ENCODE data around the gene KRT7.

KRT7 gene

DNA sequence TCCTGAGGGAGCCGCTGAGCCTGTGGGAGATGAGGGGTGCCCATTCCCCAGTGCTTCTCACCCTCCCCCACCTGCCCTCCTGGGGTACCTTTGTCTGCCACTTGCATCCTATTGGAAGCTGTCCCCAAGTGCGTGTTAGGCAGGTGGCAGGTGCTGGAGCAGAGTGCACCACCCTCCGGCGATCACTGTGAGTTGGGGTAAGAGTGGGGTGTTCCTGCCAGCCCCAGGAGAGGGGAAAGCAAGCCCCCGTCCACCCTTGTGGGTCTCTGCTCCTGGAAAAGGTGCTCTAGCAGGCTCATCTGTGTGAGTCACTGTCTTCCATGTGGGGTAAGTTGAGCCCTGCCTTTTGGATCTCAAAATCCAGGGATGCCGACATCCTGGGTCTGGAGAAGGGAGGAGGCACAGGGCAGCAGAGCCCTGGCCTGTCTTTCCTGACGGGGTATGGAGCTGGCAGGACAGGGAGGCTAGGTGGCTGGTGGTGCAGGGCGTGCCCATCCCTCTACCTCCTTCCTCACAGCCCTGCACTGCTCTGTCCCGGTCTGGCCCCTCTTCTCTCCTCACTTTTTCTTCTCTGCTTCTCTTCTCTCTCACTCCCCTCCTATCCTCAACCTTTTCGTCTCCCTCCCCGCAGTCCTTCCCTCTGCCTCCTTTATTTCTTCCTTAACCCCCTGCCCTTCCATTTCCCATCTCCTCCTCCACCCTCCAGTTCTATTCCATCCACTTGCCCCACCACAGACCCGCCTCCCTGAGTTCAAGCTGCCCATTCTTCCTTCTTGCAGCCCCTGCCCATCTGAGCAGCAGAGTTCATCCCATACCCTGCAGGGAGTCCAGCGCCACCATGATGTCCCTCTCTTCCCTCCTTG lies 20.1 kb upstream of the KRT7 start:
- no peak for DNase-seq (ENCODE audit: low read depth, low spot score)
- H3K4me3 ChIP-seq (ENCODE audit: low read length), result no peak overlapping the region
- 100% methylated on average over 2 of the region's 13 CpGs for WGBS (ENCODE audit: insufficient coverage, insufficient read length)
- H3K9me3 ChIP-seq (ENCODE audit: control insufficient read depth, insufficient read depth, low read length), result no peaks in the 10 kb centered on the region
- no peaks in the 10 kb centered on the region for H3K36me3 ChIP-seq (ENCODE audit: control insufficient read depth, insufficient read depth, low read length)
- no peaks in the 10 kb centered on the region for H3K4me1 ChIP-seq (ENCODE audit: control insufficient read depth, insufficient read depth, low read length)
- H3K27ac ChIP-seq (ENCODE audit: low read length), result no peak overlapping the region
- no peaks in the 10 kb centered on the region for H3K27me3 ChIP-seq (ENCODE audit: control insufficient read depth, insufficient read depth, low read length)

DNA sequence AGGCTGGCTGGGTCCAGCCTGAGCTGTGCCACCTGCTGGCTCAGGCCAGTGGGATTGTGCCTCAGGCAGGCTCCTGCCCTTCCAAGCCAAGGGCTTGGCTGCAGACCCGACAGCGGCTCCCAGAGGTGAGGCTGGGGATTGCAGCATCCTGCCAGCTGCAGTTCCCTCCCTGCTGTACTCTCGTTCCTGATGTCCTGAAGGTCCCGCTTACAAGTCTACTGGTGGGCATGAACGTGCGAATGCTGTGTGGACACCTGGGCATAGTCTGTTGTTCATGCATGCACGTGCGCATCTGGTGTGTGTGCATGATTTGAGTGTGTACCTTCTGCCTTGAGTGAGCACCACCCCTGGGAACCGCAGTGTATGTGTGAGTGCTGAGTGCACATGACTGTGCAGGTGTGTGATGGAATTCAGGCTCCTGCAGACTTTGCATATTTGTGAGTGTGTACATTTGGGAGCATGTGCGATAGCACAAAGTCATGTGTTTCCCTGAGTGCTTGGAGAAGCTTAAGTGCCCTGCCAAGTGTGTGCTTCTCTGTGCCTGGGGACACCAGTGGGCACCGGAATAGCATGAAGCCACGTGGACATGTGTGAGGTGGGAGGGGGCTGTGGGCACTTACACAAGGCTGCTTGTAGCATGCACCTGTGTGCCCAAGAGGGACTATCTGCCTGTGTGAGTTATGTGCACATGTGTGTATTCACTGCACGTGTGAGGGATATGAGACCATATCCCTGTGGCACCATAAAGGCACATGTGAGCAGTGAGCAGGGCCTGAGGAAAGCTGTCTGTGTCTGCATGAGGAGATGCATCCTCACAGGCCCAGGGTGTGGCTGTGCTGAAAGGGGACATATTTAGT lies 19.3 kb upstream of the KRT7 start:
- Histone ChIP-seq H3K9me3 (ENCODE audit: control insufficient read depth, insufficient read depth, low read length) (no peaks in the 10 kb centered on the region), H3K4me1 (ENCODE audit: control insufficient read depth, insufficient read depth, low read length) (no peaks in the 10 kb centered on the region), H3K4me3 (ENCODE audit: low read length) (no peak overlapping the region), H3K36me3 (ENCODE audit: control insufficient read depth, insufficient read depth, low read length) (no peaks in the 10 kb centered on the region), H3K27ac (ENCODE audit: low read length) (no peak overlapping the region), H3K27me3 (ENCODE audit: control insufficient read depth, insufficient read depth, low read length) (no peaks in the 10 kb centered on the region)
- WGBS (ENCODE audit: insufficient coverage, insufficient read length), result no CpG with 5 or more reads among the region's 13 CpGs
- peak; percentile 60 for DNase-seq (ENCODE audit: low read depth, low spot score)

GRCh38 chr12:52214421-52214802 lies 18.6 kb upstream of the KRT7 start:
- whole genome bisulfite sequencing (ENCODE audit: insufficient coverage, insufficient read length), result no CpG with 5 or more reads among the region's 3 CpGs
- no peak for DNase-seq (ENCODE audit: low read depth, low spot score)
- no peak overlapping the region for H3K27ac ChIP-seq (ENCODE audit: low read length)

DNA sequence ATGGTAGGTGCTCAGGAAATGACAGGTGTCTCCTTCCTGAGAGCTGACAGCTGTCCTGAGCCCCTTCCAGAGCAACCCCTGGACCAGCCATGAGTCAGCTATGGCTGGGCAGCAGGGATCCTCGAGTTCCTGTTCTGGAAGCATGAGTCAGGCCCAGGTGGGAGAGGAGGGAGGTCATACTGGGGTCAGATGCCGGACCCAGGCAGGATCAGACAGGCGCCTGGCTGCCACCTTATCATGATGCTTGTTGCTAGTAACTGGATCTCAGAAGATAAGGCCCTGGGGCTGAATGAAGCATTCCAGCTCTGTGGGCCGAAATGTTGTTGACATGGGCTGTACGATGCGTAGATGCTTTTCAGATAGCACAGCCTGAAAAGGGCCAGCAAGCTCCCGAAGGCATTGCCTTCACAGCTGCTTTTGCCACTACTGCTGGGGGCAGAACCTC lies 17.4 kb upstream of the KRT7 start:
- Histone ChIP-seq H3K9me3 (ENCODE audit: control insufficient read depth, insufficient read depth, low read length) (no peaks in the 10 kb centered on the region), H3K36me3 (ENCODE audit: control insufficient read depth, insufficient read depth, low read length) (no peaks in the 10 kb centered on the region), H3K27ac (ENCODE audit: low read length) (no peak overlapping the region), H3K4me3 (ENCODE audit: low read length) (no peak overlapping the region), H3K4me1 (ENCODE audit: control insufficient read depth, insufficient read depth, low read length) (no peaks in the 10 kb centered on the region), H3K27me3 (ENCODE audit: control insufficient read depth, insufficient read depth, low read length) (no peaks in the 10 kb centered on the region)
- no CpG with 5 or more reads among the region's 7 CpGs for WGBS (ENCODE audit: insufficient coverage, insufficient read length)
- no peak for DNase-seq (ENCODE audit: low read depth, low spot score)

More at GRCh38 chr12:52214421-52214802, 18.6 kb upstream of the KRT7 start:
- no peaks in the 10 kb centered on the region for H3K36me3 ChIP-seq (ENCODE audit: control insufficient read depth, insufficient read depth, low read length)
- H3K4me3 ChIP-seq (ENCODE audit: low read length), result no peak overlapping the region
- H3K9me3 ChIP-seq (ENCODE audit: control insufficient read depth, insufficient read depth, low read length), result no peaks in the 10 kb centered on the region
- no peaks in the 10 kb centered on the region for H3K27me3 ChIP-seq (ENCODE audit: control insufficient read depth, insufficient read depth, low read length)
- H3K4me1 ChIP-seq (ENCODE audit: control insufficient read depth, insufficient read depth, low read length), result no peaks in the 10 kb centered on the region

GRCh38 chr12:52216100-52216499 lies 16.9 kb upstream of the KRT7 start:
- Histone ChIP-seq H3K36me3 (ENCODE audit: control insufficient read depth, insufficient read depth, low read length) (no peaks in the 10 kb centered on the region), H3K4me3 (ENCODE audit: low read length) (no peak overlapping the region), H3K27ac (ENCODE audit: low read length) (no peak overlapping the region), H3K4me1 (ENCODE audit: control insufficient read depth, insufficient read depth, low read length) (no peaks in the 10 kb centered on the region), H3K27me3 (ENCODE audit: control insufficient read depth, insufficient read depth, low read length) (no peaks in the 10 kb centered on the region), H3K9me3 (ENCODE audit: control insufficient read depth, insufficient read depth, low read length) (no peaks in the 10 kb centered on the region)
- no peak for DNase-seq (ENCODE audit: low read depth, low spot score)
- no CpG with 5 or more reads among the region's 4 CpGs for WGBS (ENCODE audit: insufficient coverage, insufficient read length)

GRCh38 chr12:52216807-52217206 lies 16.2 kb upstream of the KRT7 start:
- Histone ChIP-seq H3K27me3 (ENCODE audit: control insufficient read depth, insufficient read depth, low read length) (no peaks in the 10 kb centered on the region), H3K9me3 (ENCODE audit: control insufficient read depth, insufficient read depth, low read length) (no peaks in the 10 kb centered on the region)
- no CpG with 5 or more reads among the region's 1 CpG for WGBS (ENCODE audit: insufficient coverage, insufficient read length)

DNA sequence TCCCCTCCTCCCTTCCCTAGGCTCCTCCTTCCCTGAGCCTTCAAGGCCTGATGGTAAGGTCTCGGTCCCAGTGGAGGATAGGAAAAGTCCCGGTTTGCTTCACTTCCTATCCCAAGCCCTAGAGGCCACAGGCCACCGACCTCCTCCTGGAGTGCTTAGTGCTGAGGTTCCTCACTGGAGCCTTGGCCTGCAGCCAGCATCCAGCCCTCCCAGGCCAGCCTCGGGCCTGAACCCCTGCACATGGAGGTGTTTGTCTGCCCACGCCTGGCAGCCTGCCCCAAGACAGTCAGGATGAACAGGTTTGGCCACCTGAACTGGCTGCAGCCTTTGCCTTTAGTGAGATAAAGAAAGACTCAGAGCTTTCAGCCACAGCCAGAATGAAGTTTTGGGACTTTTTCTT lies 15.8 kb upstream of the KRT7 start:
- H3K27ac ChIP-seq (ENCODE audit: low read length), result no peak overlapping the region
- no CpG with 5 or more reads among the region's 5 CpGs for WGBS (ENCODE audit: insufficient coverage, insufficient read length)
- H3K36me3 ChIP-seq (ENCODE audit: control insufficient read depth, insufficient read depth, low read length), result no peaks in the 10 kb centered on the region
- H3K4me1 ChIP-seq (ENCODE audit: control insufficient read depth, insufficient read depth, low read length), result no peaks in the 10 kb centered on the region
- no peak overlapping the region for H3K4me3 ChIP-seq (ENCODE audit: low read length)
- H3K9me3 ChIP-seq (ENCODE audit: control insufficient read depth, insufficient read depth, low read length), result no peaks in the 10 kb centered on the region
- DNase-seq (ENCODE audit: low read depth, low spot score), result no peak
- H3K27me3 ChIP-seq (ENCODE audit: control insufficient read depth, insufficient read depth, low read length), result no peaks in the 10 kb centered on the region

More at GRCh38 chr12:52216807-52217206, 16.2 kb upstream of the KRT7 start:
- Histone ChIP-seq H3K4me1 (ENCODE audit: control insufficient read depth, insufficient read depth, low read length) (no peaks in the 10 kb centered on the region), H3K36me3 (ENCODE audit: control insufficient read depth, insufficient read depth, low read length) (no peaks in the 10 kb centered on the region), H3K4me3 (ENCODE audit: low read length) (no peak overlapping the region), H3K27ac (ENCODE audit: low read length) (no peak overlapping the region)
- DNase-seq (ENCODE audit: low read depth, low spot score), result no peak

DNA sequence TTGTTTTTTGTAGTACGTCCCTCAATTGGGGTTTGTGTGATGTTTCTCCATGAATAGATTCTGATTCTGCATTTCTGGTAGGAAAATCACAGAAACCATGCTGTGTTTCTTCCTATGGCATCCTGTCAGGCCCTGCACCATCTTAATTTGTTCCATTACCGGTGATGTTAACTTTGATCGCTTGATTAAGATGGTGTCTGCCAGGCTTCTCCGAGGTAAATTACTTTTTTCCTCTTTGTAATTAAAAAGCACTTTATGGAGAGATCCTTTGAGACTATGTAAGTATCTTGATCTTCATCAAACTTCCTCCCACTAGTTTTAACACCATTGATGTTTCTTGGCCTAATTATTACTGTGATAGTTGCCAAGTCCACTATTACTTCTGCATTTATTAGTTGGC lies 15.0 kb upstream of the KRT7 start:
- DNase-seq (ENCODE audit: low read depth, low spot score), result no peak
- H3K4me3 ChIP-seq (ENCODE audit: low read length), result no peak overlapping the region
- no peak overlapping the region for H3K27ac ChIP-seq (ENCODE audit: low read length)
- H3K9me3 ChIP-seq (ENCODE audit: control insufficient read depth, insufficient read depth, low read length), result no peaks in the 10 kb centered on the region
- no peaks in the 10 kb centered on the region for H3K36me3 ChIP-seq (ENCODE audit: control insufficient read depth, insufficient read depth, low read length)
- no CpG with 5 or more reads among the region's 4 CpGs for WGBS (ENCODE audit: insufficient coverage, insufficient read length)
- no peaks in the 10 kb centered on the region for H3K4me1 ChIP-seq (ENCODE audit: control insufficient read depth, insufficient read depth, low read length)
- no peaks in the 10 kb centered on the region for H3K27me3 ChIP-seq (ENCODE audit: control insufficient read depth, insufficient read depth, low read length)

DNA sequence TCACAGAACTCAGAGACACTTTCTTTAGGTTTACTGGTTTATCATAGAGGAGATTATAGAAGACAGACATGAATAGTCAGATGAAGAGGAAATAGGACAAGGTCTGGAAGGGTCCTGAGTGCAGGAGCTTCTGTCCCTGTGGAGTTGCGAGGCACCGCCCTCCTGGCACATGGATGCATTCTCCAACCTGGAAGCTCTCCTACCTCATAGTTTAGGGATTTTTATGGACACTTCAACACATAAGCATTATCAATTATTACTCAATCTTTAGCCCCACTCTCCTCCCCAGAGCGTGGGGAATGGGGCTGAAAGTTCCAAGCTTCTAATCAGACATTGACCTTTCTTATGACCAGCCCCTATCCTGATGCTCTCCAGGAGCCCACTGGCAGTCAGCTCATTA lies 12.6 kb upstream of the KRT7 start:
- no peak overlapping the region for H3K4me3 ChIP-seq (ENCODE audit: low read length)
- H3K27me3 ChIP-seq (ENCODE audit: control insufficient read depth, insufficient read depth, low read length), result no peaks in the 10 kb centered on the region
- H3K36me3 ChIP-seq (ENCODE audit: control insufficient read depth, insufficient read depth, low read length), result no peaks in the 10 kb centered on the region
- no peak for DNase-seq (ENCODE audit: low read depth, low spot score)
- no CpG with 5 or more reads among the region's 3 CpGs for WGBS (ENCODE audit: insufficient coverage, insufficient read length)
- H3K27ac ChIP-seq (ENCODE audit: low read length), result no peak overlapping the region
- H3K9me3 ChIP-seq (ENCODE audit: control insufficient read depth, insufficient read depth, low read length), result no peaks in the 10 kb centered on the region
- no peaks in the 10 kb centered on the region for H3K4me1 ChIP-seq (ENCODE audit: control insufficient read depth, insufficient read depth, low read length)

DNA sequence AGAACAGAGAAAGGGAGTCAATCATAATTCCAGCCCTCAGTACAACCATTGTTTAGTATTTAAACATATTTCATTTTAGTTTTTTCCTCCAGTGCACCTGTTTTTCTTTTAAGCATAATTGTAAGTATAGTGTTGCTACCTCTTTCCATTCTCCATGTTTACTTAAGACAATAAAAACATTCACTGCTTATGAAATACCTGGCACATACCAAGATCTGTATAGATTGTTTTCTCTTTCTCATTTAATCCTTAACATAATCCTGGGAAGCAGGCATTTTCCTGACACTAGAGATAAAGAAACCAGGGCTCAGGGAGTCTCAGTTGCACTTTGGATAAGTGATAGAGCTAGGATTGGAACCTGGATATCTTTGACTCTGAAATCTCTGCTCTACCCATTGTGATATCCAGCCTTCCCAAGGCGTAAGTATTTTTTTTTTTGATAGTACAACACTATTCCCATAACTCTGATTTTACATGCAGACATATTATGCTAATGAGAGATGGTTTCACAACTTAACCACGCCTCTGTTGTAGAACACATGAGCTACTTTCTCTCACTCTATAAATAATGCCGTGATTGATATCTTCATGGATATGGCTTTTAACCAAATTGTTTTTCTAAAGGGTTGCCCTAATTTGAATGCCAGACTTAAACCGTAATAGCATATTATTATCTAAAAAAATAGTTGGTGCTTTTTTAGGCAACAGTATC lies 11.8 kb upstream of the KRT7 start:
- WGBS (ENCODE audit: insufficient coverage, insufficient read length), result no CpG with 5 or more reads among the region's 4 CpGs
- no peaks in the 10 kb centered on the region for H3K4me1 ChIP-seq (ENCODE audit: control insufficient read depth, insufficient read depth, low read length)

More for the DNA sequence above, 11.8 kb upstream of the KRT7 start:
- H3K27me3 ChIP-seq (ENCODE audit: control insufficient read depth, insufficient read depth, low read length), result no peaks in the 10 kb centered on the region
- H3K27ac ChIP-seq (ENCODE audit: low read length), result no peak overlapping the region
- H3K9me3 ChIP-seq (ENCODE audit: control insufficient read depth, insufficient read depth, low read length), result no peaks in the 10 kb centered on the region
- DNase-seq (ENCODE audit: low read depth, low spot score), result no peak
- H3K36me3 ChIP-seq (ENCODE audit: control insufficient read depth, insufficient read depth, low read length), result no peaks in the 10 kb centered on the region
- no peak overlapping the region for H3K4me3 ChIP-seq (ENCODE audit: low read length)
